GM12878 (cell line): Measurements from ENCODE around the gene PTP4A1. TPM values are rescaled to one million over a fixed set of nuclear protein-coding genes. Genes with fewer than 3 reads are reported as not detected.

ENCODE experiments used
- ATAC-seq: fragments of 200-7000 bp; cut with Tn5 transposase; 3 replicates; pipeline ENCODE4 v1.9.1; 2020; ENCODE audit warnings: mild to moderate bottlenecking, moderate library complexity
- BruUV-seq: library from RNA; stranded (reverse); fragments of 400-500 nt; replicated peaks from 2 replicates; lab custom pipeline; 2021; lab: Mats Ljungman, UMichigan
- CTCF ChIA-PET: fragments of 300-600 bp; sonication (Branson Sonifier 250); formaldehyde crosslinking; extraction: SDS; loops from one replicate; lab custom pipeline; 2021; ENCODE audit warnings: inconsistent platforms; lab: Yijun Ruan, JAX
- POLR2A ChIA-PET: fragments of 350-600 bp; formaldehyde crosslinking; extraction: SDS; loops from one replicate; lab custom pipeline; 2021; ENCODE audit warnings: inconsistent platforms; lab: Charles Lee
- RAD21 ChIA-PET: fragments of 300-600 bp; sonication (Branson Sonifier 250); formaldehyde crosslinking; loops from one replicate; lab custom pipeline; 2023; ENCODE audit warnings: antibody characterized with exemption; ENCODE audit not compliant: unreplicated experiment; lab: Charles Lee
- SMC1A ChIA-PET: fragments of 300-600 bp; sonication (Branson Sonifier 250); formaldehyde crosslinking; loops from one replicate; lab custom pipeline; 2023; ENCODE audit not compliant: unreplicated experiment, uncharacterized antibody; lab: Charles Lee
- DNase-seq: peaks from one replicate; pipeline ENCODE4 v3.0.0-alpha.2; 2011; ENCODE audit warnings: low read depth, low spot score
- FAIRE-seq: peaks from 3 replicates; lab custom pipeline; 2011; peaks lifted over from hg19 to GRCh38; lab: Jason Lieb, UNC
- H2AFZ ChIP-seq: 2 replicates; pipeline ENCODE4 v1.6.0; 2011; ENCODE audit warnings: low read depth, low read length, control low read depth; ENCODE audit not compliant: control insufficient read depth
- H3K27ac ChIP-seq: 2 replicates; pipeline ENCODE4 v1.5.1; 2011; ENCODE audit warnings: control low read depth; ENCODE audit not compliant: control insufficient read depth, insufficient read depth
- H3K27me3 ChIP-seq, 2 experiments: replicated peaks in 1 of 2; 2 replicates each; pipeline versions ENCODE4 v1.6.0 to v1.6.1; 2011; ENCODE audit warnings: low read length in 1 of 2; ENCODE audit not compliant: control insufficient read depth in 2 of 2, insufficient read depth in 2 of 2
- H3K36me3 ChIP-seq, 2 experiments: 2 replicates each; pipeline ENCODE4 v1.5.1; 2011; ENCODE audit warnings: low read length in 1 of 2; ENCODE audit not compliant: control insufficient read depth in 2 of 2, insufficient read depth in 2 of 2
- H3K4me1 ChIP-seq: 2 replicates; pipeline ENCODE4 v1.6.1; 2011; ENCODE audit warnings: mild to moderate bottlenecking, low read length, moderate library complexity, mixed read lengths; ENCODE audit not compliant: control insufficient read depth, insufficient read depth
- H3K4me2 ChIP-seq: 2 replicates; pipeline ENCODE4 v1.6.0; 2011; ENCODE audit warnings: control low read depth; ENCODE audit not compliant: control insufficient read depth, insufficient read depth
- H3K4me3 ChIP-seq: fragments of 200-600 bp; sonication (generic); 2 replicates; pipeline ENCODE4 v1.5.1; 2016
- H3K79me2 ChIP-seq: 2 replicates; pipeline ENCODE4 v1.6.0; 2011; ENCODE audit warnings: low read length; ENCODE audit not compliant: control insufficient read depth, insufficient read depth
- H3K9ac ChIP-seq: 2 replicates; pipeline ENCODE4 v1.8.0; 2011; ENCODE audit warnings: low read length, control low read depth, mixed read lengths; ENCODE audit not compliant: control insufficient read depth, insufficient read depth
- H3K9me3 ChIP-seq: replicated peaks from 3 replicates; pipeline ENCODE4 v1.5.1; 2011; ENCODE audit warnings: mild to moderate bottlenecking, low read length; ENCODE audit not compliant: control insufficient read depth, insufficient read depth
- H4K20me1 ChIP-seq: 2 replicates; pipeline ENCODE4 v1.6.0; 2011; ENCODE audit not compliant: control insufficient read depth, insufficient read depth
- BMI1 ChIP-seq: fragments of 450-650 bp; IDR thresholded peaks from 2 replicates; pipeline ENCODE4 v1.6.1; 2016; ENCODE audit warnings: mild to moderate bottlenecking, moderate library complexity, borderline replicate concordance
- EZH2 ChIP-seq: IDR thresholded peaks from 2 replicates; pipeline ENCODE4 v1.6.1; 2012; ENCODE audit warnings: low read depth, mild to moderate bottlenecking, control low read depth, inconsistent platforms, low read length, borderline replicate concordance; ENCODE audit not compliant: control insufficient read depth
- KLF5 ChIP-seq: fragments of 450-650 bp; IDR thresholded peaks from 2 replicates; pipeline ENCODE4 v1.6.1; 2014; ENCODE audit warnings: mild to moderate bottlenecking; ENCODE audit not compliant: partially characterized antibody
- MTA2 ChIP-seq: fragments of 450-650 bp; IDR thresholded peaks from 2 replicates; pipeline ENCODE4 v1.6.1; 2016; ENCODE audit warnings: low read depth, mild to moderate bottlenecking, moderate library complexity
- MYC ChIP-seq: IDR thresholded peaks from 2 replicates; pipeline ENCODE4 v1.6.1; 2011; ENCODE audit warnings: mild to moderate bottlenecking, low read length, moderate library complexity, inconsistent platforms; ENCODE audit not compliant: insufficient read depth, insufficient replicate concordance, insufficient read length, severe bottlenecking
- RELA ChIP-seq: fragments of 450-650 bp; IDR thresholded peaks from 2 replicates; pipeline ENCODE4 v1.8.0; 2014; ENCODE audit warnings: borderline replicate concordance; ENCODE audit not compliant: partially characterized antibody
- SREBF2 ChIP-seq: IDR thresholded peaks from 2 replicates; pipeline ENCODE4 v1.6.1; 2012; ENCODE audit warnings: mild to moderate bottlenecking, low read length
- ZNF207 ChIP-seq: fragments of 450-650 bp; IDR thresholded peaks from 2 replicates; pipeline ENCODE4 v1.6.1; 2014; ENCODE audit warnings: antibody characterized with exemption, mild to moderate bottlenecking, borderline replicate concordance
- ZNF687 ChIP-seq: fragments of 450-650 bp; IDR thresholded peaks from 2 replicates; pipeline ENCODE4 v1.6.1; 2017; ENCODE audit warnings: mild to moderate bottlenecking, moderate library complexity
- WGBS: methylation state at CpG from one replicate; pipeline ENCODE4 v1.1.6; 2016; ENCODE audit warnings: low lambda C conversion rate; ENCODE audit not compliant: insufficient replicate concordance, insufficient coverage; ENCODE audit errors: missing lambda C conversion rate; 5-methylcytosine and 5-hydroxymethylcytosine counted together
- in situ Hi-C: fragments of 300-500 bp; cut with MboI; formaldehyde crosslinking; loops from 9 replicates; pipeline ENCODE4 v1.14.3; 2018; ENCODE audit warnings: mixed read lengths
- intact Hi-C: fragments of 100-400 bp; cut with micrococcal nuclease; formaldehyde crosslinking; loops from one replicate; pipeline ENCODE4 v1.14.2; 2022; ENCODE audit not compliant: unreplicated experiment
- polyA plus RNA-seq, 11 experiments: library from polyadenylated mRNA; depleted of rRNA in 4 of 11; unstranded in 6 of 11; stranded (reverse) in 5 of 11; fragments of >200 nt; fragmentation: Nextera tagmentation in 4 of 11; fragmentation: Illumina TruSeq in 1 of 11; extraction: Ambion mirVana in 4 of 11; extraction: Trizol in 1 of 11; gene quantifications; 1 replicate in 1 of 11; 2 replicates in 10 of 11; pipeline versions ENCODE4 v1.2.1 to v1.2.3, GENCODE V29; 2011 to 2016; ENCODE audit warnings: inconsistent platforms in 2 of 11, missing spikeins in 2 of 11, low read depth in 1 of 11
- total RNA-seq, 4 experiments: library from RNA; depleted of rRNA in 3 of 4; stranded (reverse); fragments of >200 nt in 3 of 4; fragmentation: Illumina TruSeq in 1 of 4; extraction: Trizol in 1 of 4; gene quantifications; 2 replicates each; pipeline versions ENCODE4 v1.2.1 to v1.2.3, GENCODE V29; 2013 to 2021
- TF ChIP-seq, protein P1 (sequence below): fragments of 450-650 bp; IDR thresholded peaks from 2 replicates; pipeline ENCODE4 v1.6.1; 2016; ENCODE audit warnings: mild to moderate bottlenecking, moderate library complexity, borderline replicate concordance
- TF ChIP-seq, protein P2 (sequence below): fragments of 450-650 bp; formaldehyde crosslinking; IDR thresholded peaks from 2 replicates; pipeline ENCODE4 v1.5.0; 2022; ENCODE audit warnings: mild to moderate bottlenecking, missing genetic modification characterization

Gene PTP4A1
- total and polyA plus RNA-seq, 10 of the 15 experiments (the other 5 are each of a cell fraction or from before 2014, with no cell fraction given), result 8.5 to 190 (median 46.4) TPM; not detected in 2

DNA sequence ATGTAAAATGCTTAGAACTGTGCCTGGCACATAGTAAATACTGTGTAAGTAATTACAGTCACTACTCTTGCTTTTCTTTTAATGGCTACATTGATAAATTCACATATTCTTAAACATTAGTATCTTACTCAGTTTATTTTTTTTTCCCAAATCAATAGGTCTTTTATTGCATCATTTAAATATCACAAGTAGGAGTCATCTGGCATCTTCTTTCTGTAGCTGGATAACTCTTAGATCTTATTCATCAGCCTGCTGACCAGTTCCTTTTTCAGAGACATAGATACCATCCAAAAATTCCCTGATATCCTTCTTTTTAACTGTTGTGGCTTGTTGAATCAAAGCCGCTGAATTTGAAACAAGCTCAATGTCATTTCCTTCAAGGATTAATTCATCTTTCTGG lies 43.3 kb downstream of the PTP4A1 start:
- ATAC-seq (no peak), FAIRE-seq (no peak), DNase-seq (no peak)
- BruUV-seq, result no TSS peak
- H3K79me2 ChIP-seq, result no peaks in the 10 kb centered on the region
- H3K9me3 ChIP-seq, result no peaks in the 10 kb centered on the region
- H3K4me3 ChIP-seq, result no peak overlapping the region
- no peaks in the 10 kb centered on the region for H3K4me1 ChIP-seq
- H3K9ac ChIP-seq, result no peak overlapping the region
- H4K20me1 ChIP-seq, result no peaks in the 10 kb centered on the region
- RAD21 ChIA-PET, result interaction anchor here (1.9 kb wide), 1 partner anchor 17 kb away, joined by 4 read pairs; no protein-coding TSS in a partner anchor
- SMC1A ChIA-PET, result interaction anchor here (1.2 kb wide), 1 partner anchor 17 kb away, joined by 3 read pairs; no protein-coding TSS in a partner anchor
- POLR2A ChIA-PET, result interaction anchor here (0.6 kb wide), 1 partner anchor 11 kb away, joined by 3 read pairs; no protein-coding TSS in a partner anchor
- CTCF ChIA-PET, result interaction anchor here (0.8 to 2.1 kb wide), 3 partner anchors 12 to 167 kb away, joined by 3 to 4 read pairs (median 3); no protein-coding TSS in a partner anchor
- in situ Hi-C loops, result no loop called here
- H3K4me2 ChIP-seq, result no peak overlapping the region
- peaks cover 0 to 1% of the 10 kb centered on the region in 2 experiments; a peak in 1 of 4 replicates for H3K27me3 ChIP-seq
- intact Hi-C loops, result no loop called here
- WGBS, result 100% methylated on average over 1 of the region's 1 CpG
- no peak overlapping the region for H2AFZ ChIP-seq
- H3K36me3 ChIP-seq, result no peaks in the 10 kb centered on the region
- no peak overlapping the region for H3K27ac ChIP-seq
- TF ChIP-seq BMI1 (no peak), MYC (no peak), SREBF2 (no peak), RELA (no peak), MTA2 (no peak), ZNF687 (no peak), KLF5 (no peak), EZH2 (no peak), ZNF207 (no peak)
- TF ChIP-seq, protein P1, sequence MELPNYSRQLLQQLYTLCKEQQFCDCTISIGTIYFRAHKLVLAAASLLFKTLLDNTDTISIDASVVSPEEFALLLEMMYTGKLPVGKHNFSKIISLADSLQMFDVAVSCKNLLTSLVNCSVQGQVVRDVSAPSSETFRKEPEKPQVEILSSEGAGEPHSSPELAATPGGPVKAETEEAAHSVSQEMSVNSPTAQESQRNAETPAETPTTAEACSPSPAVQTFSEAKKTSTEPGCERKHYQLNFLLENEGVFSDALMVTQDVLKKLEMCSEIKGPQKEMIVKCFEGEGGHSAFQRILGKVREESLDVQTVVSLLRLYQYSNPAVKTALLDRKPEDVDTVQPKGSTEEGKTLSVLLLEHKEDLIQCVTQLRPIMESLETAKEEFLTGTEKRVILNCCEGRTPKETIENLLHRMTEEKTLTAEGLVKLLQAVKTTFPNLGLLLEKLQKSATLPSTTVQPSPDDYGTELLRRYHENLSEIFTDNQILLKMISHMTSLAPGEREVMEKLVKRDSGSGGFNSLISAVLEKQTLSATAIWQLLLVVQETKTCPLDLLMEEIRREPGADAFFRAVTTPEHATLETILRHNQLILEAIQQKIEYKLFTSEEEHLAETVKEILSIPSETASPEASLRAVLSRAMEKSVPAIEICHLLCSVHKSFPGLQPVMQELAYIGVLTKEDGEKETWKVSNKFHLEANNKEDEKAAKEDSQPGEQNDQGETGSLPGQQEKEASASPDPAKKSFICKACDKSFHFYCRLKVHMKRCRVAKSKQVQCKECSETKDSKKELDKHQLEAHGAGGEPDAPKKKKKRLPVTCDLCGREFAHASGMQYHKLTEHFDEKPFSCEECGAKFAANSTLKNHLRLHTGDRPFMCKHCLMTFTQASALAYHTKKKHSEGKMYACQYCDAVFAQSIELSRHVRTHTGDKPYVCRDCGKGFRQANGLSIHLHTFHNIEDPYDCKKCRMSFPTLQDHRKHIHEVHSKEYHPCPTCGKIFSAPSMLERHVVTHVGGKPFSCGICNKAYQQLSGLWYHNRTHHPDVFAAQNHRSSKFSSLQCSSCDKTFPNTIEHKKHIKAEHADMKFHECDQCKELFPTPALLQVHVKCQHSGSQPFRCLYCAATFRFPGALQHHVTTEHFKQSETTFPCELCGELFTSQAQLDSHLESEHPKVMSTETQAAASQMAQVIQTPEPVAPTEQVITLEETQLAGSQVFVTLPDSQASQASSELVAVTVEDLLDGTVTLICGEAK, result no peak
- TF ChIP-seq, protein P2, sequence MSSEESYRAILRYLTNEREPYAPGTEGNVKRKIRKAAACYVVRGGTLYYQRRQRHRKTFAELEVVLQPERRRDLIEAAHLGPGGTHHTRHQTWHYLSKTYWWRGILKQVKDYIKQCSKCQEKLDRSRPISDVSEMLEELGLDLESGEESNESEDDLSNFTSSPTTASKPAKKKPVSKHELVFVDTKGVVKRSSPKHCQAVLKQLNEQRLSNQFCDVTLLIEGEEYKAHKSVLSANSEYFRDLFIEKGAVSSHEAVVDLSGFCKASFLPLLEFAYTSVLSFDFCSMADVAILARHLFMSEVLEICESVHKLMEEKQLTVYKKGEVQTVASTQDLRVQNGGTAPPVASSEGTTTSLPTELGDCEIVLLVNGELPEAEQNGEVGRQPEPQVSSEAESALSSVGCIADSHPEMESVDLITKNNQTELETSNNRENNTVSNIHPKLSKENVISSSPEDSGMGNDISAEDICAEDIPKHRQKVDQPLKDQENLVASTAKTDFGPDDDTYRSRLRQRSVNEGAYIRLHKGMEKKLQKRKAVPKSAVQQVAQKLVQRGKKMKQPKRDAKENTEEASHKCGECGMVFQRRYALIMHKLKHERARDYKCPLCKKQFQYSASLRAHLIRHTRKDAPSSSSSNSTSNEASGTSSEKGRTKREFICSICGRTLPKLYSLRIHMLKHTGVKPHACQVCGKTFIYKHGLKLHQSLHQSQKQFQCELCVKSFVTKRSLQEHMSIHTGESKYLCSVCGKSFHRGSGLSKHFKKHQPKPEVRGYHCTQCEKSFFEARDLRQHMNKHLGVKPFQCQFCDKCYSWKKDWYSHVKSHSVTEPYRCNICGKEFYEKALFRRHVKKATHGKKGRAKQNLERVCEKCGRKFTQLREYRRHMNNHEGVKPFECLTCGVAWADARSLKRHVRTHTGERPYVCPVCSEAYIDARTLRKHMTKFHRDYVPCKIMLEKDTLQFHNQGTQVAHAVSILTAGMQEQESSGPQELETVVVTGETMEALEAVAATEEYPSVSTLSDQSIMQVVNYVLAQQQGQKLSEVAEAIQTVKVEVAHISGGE (CRISPR knock-in tag), result no peak
